Measurements from ENCODE around the gene TXNDC11.

GRCh38 chr16:11679941-11680911 is 62.4 kb downstream of the TXNDC11 start:
- TF ChIP-seq POLR2AphosphoS5 (IDR thresholded peaks at IDR 0.05; ENCODE audit: insufficient read depth, low read depth, low read length) (no peak), CTCF (IDR thresholded peaks at IDR 0.05; ENCODE audit: extremely low read depth in 1 of 2, insufficient read depth in 1 of 2, low read depth in 1 of 2, low read length in 2 of 2) (no peak), POLR2A (IDR thresholded peaks at IDR 0.05; ENCODE audit: low read depth, low read length) (no peak), JUN (IDR thresholded peaks at IDR 0.05; ENCODE audit: borderline replicate concordance, insufficient read depth, insufficient read length, low read depth) (no peak), EZH2 (IDR thresholded peaks at IDR 0.05; ENCODE audit: borderline replicate concordance, low read depth, low read length, severe bottlenecking) (no peak), MAX (IDR thresholded peaks at IDR 0.05; ENCODE audit: insufficient read depth, insufficient read length) (no peak)

Data from endothelial cell of umbilical vein (primary cell).